IPS-11a (cell line): Measurements from ENCODE around the gene UBE2G1.

Experiments
- H3K4me3 ChIP-seq: one replicate; pipeline ENCODE4 v1.5.1; 2013; ENCODE audit warnings: low read depth, low read length, control low read depth

The UBE2G1 gene

DNA sequence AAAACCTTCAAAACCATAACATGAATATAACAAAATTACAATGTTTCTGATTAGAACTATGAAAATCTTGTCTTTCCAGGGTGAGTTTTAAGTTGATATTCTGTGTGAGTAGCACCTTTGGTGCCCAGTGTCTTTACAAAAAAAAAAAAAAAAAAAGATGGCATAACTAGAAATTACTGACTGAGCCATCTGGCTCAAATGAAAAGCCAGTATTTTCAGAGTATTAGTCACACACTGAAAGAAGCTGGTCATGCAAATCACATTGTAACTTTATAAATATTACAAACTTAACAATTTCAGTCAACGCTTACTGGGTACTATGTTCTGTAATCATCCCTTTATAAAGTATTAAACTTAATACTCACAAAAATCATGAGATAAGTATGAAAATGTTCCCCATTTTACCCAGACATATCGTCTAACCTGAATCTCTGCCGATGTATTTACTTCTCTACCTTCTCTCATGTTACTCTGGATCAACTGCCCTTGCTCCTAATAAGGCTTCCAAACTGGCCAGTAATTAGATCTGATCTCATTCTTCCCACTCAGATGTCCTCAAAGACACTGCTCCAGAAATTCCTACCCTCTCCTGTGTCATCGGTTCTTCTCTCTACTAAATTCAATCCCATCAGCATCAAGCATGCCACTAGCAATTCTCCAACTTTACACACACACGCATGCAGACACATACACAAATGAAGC, 25.4 kb downstream of the UBE2G1 start:
- H3K4me3 ChIP-seq, result no peak overlapping the region

- H3K4me3 ChIP-seq, result no peak overlapping the region
These were observed 31.5 kb downstream of the UBE2G1 start for GRCh38 chr17:4334776-4335584.

DNA sequence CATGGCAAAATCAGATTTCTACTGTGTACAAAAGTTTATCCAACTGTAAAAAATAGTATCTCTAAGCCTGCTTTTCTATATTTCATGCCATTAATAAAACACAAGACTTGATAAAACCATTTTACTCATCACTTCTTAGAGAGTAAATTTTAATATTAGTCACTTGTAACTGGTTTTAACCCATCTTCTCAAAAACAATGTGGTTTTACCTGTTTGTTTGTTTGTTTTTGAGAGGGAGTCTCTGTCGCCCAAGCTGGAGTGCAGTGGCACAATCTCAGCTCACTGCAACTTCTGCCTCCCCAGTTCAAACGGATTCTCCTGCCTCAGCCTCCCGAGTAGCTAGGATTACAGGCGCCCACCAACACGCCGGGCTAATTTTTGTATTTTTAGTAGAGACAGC, 32.1 kb downstream of the UBE2G1 start:
- H3K4me3 ChIP-seq, result no peak overlapping the region

DNA sequence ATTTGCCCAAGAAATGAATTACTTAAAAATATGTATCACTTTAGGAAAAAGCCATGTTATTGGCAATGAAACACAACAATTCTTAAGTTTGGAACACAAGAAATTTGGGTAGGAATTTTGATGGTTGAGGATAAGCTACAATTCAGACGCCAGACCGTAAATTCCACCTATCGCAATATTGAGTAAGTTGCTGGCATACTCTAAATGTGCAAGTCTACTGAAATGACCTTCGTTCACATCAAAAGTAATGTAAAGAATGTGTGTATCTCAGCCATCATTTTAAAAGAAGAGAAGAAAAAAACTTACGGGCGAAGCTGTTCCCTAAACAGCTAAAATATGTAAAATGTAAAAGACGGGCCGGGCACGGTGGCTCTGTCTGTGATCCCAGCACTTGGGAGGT, 33.4 kb downstream of the UBE2G1 start:
- H3K4me3 ChIP-seq, result no peak overlapping the region

- no peak overlapping the region for H3K4me3 ChIP-seq
These were observed 34.0 kb downstream of the UBE2G1 start for GRCh38 chr17:4332296-4332970.

GRCh38 chr17:4331614-4332013, 34.9 kb downstream of the UBE2G1 start:
- no peak overlapping the region for H3K4me3 ChIP-seq

DNA sequence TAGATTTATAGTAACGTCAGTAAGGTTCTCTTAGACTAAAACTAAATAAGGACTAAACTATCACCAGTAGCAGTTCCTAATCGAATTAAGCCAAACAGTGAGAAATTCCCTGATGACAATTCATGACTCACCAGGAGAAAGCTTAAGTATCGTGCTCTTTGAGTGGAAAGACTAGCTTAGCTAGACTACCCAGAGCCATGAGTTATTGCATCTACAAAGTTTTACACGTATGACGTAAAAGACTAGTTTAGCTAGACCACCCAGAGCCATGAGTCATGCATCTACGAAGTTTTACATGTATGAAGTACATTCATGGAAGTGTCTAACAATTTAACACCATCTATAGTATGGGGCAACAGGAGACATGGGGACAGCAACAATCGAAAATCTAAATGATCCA, 36.6 kb downstream of the UBE2G1 start:
- no peak overlapping the region for H3K4me3 ChIP-seq

DNA sequence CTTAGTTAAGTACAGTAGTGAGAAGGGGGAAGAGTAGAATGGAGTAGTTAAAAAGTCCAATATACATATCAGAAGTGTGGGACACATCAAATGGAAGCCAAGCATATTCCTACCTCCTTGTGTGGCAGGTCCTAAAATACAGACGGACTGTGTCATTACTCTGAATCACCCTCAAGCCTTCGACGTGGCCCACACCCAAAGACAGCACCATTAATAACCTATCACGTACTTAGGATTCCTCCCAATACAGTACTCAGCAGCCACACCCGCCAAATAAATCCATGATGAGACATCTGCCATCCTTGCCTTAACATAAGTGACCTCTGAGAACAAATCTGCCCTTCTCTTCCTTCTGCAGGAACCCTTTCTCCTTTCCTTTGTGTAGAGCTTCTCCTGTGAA, 38.9 kb downstream of the UBE2G1 start:
- no peak overlapping the region for H3K4me3 ChIP-seq

DNA sequence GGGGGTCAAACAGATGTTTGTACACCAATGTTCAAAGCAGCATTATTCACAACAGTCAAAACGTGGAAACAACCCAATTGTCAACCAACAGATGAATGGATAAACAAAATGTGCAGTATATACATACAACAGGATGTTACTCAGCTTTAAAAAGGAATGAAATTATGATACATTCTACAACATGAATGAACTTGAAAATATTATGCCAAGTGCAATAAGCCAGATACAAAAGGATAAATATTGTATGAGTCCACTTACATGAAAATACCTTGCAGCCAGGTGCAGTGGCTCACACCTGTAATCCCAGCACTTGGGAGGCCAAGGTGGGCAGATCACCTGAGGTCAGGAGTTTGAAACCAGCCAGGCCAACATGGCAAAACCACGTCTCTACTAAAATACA, 39.9 kb downstream of the UBE2G1 start:
- H3K4me3 ChIP-seq, result no peak overlapping the region

GRCh38 chr17:4326112-4326511, 40.4 kb downstream of the UBE2G1 start:
- H3K4me3 ChIP-seq, result no peak overlapping the region

- no peak overlapping the region for H3K4me3 ChIP-seq
These were observed 42.0 kb downstream of the UBE2G1 start for GRCh38 chr17:4324463-4324862.

- no peak overlapping the region for H3K4me3 ChIP-seq
These were observed 47.3 kb downstream of the UBE2G1 start for GRCh38 chr17:4319221-4319620.

DNA sequence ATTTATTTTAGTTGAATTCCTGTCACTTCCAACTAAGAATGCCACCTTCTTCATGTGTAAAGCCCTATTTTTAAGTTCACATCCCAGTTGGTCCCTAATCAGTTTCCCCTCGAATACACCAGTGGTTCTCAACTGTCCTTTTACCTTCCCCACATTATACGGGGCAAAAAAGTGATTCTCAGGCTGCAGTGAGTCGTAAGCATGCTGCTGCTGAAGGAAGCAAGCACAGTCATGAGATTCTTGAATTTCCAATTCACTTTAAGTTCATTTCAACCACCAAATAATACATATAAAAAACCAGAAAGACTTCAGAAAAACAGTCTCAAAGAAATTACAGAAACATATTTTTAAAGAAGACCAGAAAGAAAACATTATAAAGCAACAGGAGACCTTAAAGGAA, 47.9 kb downstream of the UBE2G1 start:
- H3K4me3 ChIP-seq, result no peak overlapping the region

GRCh38 chr17:4318186-4318585, 48.3 kb downstream of the UBE2G1 start:
- no peak overlapping the region for H3K4me3 ChIP-seq

- H3K4me3 ChIP-seq, result no peak overlapping the region
These were observed 48.9 kb downstream of the UBE2G1 start for GRCh38 chr17:4317610-4318009.

- H3K4me3 ChIP-seq, result no peak overlapping the region
These were observed 49.8 kb downstream of the UBE2G1 start for GRCh38 chr17:4316648-4317047.

DNA sequence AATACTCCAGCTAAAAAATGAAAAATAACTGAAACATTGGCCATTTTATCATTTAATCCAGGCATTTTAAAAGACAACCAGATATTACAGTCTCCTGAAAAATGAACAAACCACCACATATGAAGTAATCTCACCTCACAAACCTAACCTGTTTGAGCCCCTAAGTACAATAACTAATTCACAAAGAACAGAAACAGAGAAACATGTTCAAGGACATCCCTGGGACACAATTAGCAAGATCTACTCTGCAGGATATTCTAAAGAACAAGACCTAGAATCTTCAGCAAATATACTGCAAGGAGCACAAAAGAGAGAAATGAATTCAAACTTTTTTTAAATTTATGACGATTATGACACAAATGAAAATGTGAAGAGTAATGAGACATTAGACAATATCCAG, 51.9 kb downstream of the UBE2G1 start:
- H3K4me3 ChIP-seq, result no peak overlapping the region

DNA sequence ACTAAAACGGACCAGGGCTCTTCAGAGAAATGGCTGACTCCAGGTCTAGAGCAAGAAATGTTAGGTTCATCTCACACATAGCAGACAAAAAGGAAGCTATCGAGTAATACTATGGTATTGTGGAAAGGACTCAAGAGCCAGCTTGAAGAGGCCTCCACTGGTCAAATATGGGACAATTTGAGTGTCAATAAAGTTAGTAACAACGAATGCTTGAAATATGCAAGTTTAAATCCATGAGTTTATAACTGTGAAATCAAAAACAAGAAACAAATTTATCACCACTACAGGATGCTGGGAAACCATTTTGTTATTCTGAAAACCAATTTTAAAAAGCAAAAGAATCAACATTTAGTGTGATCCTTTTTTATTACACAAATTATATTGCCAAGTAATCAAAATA, 52.3 kb downstream of the UBE2G1 start:
- no peak overlapping the region for H3K4me3 ChIP-seq

- H3K4me3 ChIP-seq, result no peak overlapping the region
These were observed 53.0 kb downstream of the UBE2G1 start for GRCh38 chr17:4313221-4314114.

- H3K4me3 ChIP-seq, result no peak overlapping the region
These were observed 56.0 kb downstream of the UBE2G1 start for GRCh38 chr17:4310354-4311060.
